GM12872 (cell line): Measurements from ENCODE around the gene SLC6A17.

Experiments
- TF ChIP-seq, protein P1 (sequence below): IDR thresholded peaks from 3 replicates; pipeline ENCODE4 v1.5.1; 2011; ENCODE audit warnings: low read depth, mild to moderate bottlenecking, low read length, moderate library complexity; ENCODE audit not compliant: insufficient read depth

The SLC6A17 gene

DNA sequence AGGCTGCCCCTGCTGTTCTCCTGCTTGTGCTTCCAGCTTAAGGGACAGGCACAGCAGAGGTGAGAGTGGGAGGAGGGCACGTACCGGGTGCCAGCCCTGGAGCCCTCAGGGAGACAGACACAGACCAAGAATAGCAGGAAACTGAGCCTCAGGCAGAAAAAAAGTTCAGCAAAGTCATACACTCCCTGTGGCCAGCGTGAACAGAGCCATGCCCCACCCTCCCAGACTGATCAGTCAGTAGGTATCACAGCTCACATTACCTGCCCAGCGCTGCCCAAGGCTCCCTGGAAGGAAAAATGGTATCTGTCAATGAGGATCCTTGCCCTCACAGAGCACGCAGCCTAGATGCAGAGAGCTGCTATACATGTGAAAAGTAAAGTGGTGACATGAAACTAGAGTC, 36.7 kb upstream of the SLC6A17 start:
- TF ChIP-seq, protein P1, sequence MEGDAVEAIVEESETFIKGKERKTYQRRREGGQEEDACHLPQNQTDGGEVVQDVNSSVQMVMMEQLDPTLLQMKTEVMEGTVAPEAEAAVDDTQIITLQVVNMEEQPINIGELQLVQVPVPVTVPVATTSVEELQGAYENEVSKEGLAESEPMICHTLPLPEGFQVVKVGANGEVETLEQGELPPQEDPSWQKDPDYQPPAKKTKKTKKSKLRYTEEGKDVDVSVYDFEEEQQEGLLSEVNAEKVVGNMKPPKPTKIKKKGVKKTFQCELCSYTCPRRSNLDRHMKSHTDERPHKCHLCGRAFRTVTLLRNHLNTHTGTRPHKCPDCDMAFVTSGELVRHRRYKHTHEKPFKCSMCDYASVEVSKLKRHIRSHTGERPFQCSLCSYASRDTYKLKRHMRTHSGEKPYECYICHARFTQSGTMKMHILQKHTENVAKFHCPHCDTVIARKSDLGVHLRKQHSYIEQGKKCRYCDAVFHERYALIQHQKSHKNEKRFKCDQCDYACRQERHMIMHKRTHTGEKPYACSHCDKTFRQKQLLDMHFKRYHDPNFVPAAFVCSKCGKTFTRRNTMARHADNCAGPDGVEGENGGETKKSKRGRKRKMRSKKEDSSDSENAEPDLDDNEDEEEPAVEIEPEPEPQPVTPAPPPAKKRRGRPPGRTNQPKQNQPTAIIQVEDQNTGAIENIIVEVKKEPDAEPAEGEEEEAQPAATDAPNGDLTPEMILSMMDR = no peak

DNA sequence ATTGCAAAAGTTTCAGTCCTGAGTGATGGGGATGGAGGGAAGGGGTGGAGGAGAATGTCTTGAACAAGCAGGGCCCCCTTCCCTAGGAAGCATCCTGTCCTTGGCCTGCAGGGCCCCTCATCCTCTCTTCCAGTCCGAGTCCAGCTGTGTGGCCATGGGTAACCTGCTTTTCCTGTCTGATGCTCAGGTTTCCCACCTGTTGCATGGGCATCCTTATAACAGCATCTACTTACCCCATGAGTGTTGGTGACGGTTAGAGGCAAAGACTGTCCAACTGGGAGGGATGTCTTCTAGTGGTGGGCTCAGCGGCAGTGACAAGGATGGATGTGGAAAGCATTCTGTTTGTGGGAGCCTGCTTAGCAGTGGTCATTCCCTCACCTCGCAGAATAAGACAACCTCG, 36.1 kb upstream of the SLC6A17 start:
- TF ChIP-seq, protein P1 = no peak

DNA sequence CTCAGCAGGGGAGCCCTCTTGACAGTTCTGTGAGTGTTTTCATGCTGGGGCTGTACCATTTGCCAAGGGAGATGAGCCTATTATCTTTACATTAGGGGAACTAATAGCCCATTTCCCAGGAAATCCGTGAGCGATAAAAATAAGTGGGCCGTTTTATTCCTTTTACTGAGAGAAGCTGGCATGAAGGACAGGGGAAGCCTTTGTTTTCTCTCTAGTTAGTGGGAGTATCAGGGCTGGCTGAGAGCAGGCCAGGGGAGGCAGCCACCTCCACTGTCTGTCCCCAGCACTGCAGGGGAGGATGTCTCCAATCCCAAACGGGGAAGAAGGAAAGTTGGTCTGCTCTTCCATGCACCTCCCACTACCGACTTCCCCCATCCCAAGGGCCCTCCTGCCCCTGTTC, 35.5 kb upstream of the SLC6A17 start:
- TF ChIP-seq, protein P1 = no peak

DNA sequence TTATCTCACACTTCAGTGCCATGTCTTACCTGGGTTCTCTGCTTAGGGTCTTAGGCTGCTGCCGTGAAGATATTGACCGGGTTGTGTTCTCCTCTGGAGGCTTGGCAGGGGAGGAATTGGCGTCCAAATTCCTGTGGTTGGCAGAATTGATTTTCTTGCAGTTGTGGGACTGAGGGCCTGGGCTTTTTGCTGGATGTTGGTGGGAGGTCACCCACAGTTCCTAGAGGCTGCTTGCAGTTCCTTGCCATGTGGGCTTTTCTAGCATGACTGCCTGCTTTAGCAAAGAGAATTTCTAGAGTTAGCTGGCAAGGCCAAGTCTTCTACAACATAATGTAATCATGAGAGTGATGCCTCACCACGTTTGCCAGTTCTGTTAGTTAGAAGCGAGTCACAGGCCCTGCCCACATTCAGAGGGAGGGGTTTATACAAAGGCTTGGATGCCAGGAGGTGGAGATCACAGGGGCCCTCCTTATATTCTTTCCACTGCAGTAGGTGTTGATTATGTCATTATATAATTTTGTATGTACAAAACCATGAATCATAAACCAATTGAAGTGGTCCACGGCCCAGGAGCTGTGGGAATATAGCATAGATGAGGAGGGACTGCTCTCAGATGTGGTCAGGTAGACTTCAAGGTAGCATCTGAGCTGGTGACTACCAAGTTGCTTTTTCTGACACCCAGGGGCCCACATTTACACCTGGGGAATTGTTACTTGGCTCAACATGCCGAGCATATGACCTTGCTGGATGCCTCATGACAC, 31.5 kb upstream of the SLC6A17 start:
- TF ChIP-seq, protein P1 = no peak

DNA sequence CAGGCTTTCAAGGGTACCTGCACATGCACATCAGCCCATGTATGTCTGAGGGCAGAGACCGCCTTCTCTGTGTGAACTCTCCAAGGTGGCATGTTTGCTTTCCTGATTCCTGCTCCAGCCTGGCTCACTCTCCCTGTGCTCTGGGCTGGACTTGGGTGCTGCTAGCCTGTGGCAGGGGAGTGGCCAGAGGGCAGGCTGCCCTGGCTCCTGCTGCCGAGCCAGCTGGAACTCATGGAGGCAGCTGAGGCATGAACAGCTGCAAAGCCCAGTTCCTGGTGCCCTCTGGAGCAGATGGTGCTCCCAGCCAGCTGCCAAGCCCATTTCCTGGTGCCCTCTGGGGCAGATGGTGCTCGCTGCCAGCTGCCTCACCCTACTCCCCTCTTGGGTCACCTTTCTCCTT, 30.5 kb upstream of the SLC6A17 start:
- TF ChIP-seq, protein P1 = no peak

DNA sequence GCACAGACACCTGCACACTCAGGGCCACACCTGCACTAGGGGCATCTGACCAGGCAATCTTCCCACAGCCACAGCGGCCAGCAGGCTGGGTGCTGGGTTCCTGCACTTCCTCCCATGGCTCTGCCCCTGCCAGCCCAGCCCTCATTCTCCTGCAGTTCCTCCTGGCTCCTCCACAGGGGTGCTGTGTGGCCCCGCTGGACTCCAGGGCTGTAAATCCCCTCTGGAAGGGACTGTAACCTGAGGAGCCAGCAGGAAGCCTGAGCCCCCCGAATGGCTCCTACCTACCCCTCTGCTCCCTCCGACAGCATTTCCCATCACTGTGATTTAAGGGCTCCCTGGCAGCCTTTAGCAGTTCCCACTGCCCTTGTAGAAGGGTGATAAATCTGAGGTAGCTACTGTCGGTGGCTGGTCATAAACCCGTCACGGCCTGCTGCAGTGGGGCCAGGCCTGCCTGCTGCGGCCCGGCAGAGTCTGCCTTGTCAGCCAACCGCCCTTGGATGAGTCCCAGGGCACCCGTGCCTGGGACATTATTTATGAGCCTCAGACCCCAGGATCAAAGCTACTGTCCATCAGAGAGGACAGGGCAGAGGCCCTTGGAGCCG, 29.2 kb upstream of the SLC6A17 start:
- TF ChIP-seq, protein P1 = no peak

DNA sequence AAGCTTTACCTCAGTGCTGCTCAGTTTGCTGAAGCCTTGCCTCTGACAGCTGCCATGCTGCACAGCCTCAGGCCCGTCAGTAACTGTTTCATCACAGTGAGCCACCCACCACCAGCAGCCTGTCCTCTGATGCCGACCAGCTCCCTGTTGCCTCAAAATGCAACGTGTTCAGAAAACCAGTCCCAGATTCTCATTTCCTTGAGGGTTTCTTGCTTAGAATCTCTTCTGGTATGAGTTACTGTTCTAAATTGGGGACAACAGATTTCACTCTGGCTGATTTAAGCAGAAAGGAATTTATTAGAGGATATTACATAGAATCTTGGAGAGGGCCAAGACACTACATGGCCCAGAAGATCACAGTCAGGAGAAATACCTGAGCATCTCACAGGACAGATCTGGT, 27.1 kb upstream of the SLC6A17 start:
- TF ChIP-seq, protein P1 = no peak
